Measurements from ENCODE around the gene MXD3. TPM values are rescaled to one million over a fixed set of nuclear protein-coding genes. Genes with fewer than 3 reads are reported as not detected.
A peak's percentile ranks its signal among the peaks of the same experiment; 100 is the strongest.

The MXD3 gene
- total and polyA plus RNA-seq, 2 donors from 2014 or later: 4.9 to 6.6 TPM

- no peak for TF ChIP-seq CTCF (IDR thresholded peaks at IDR 0.05; ENCODE audit: borderline replicate concordance, extremely low read depth, insufficient read depth)
- Histone ChIP-seq H3K4me1 (ENCODE audit: control insufficient read depth in 2 of 3, insufficient read depth in 2 of 3, low read depth in 1 of 3, low read length in 3 of 3) (peaks cover 0 to 8% (median 2%) of the 10 kb centered on the region in 3 donors), H3K4me3 (ENCODE audit: low read length in 3 of 3) (no peak overlapping the region), H3K9ac (ENCODE audit: low read length in 3 of 3) (no peak overlapping the region), H3K36me3 (ENCODE audit: control insufficient read depth in 2 of 3, insufficient read depth in 3 of 3, low read length in 3 of 3) (peaks cover 13 to 56% (median 33%) of the 10 kb centered on the region in 3 donors), H3K9me3 (ENCODE audit: control insufficient read depth in 2 of 3, insufficient read depth in 1 of 3, low read length in 3 of 3) (no peaks in the 10 kb centered on the region), H3K27ac (ENCODE audit: low read depth in 2 of 2, low read length in 2 of 2) (no peak overlapping the region), H3K27me3 (ENCODE audit: control insufficient read depth, insufficient read depth, low read length) (no peaks in the 10 kb centered on the region)
- no peak for FAIRE-seq
- intact Hi-C loops (cut with DNase I): no loop called here
- peak in 1 of 5 donors; percentile 67 for DNase-seq
Measured at GRCh38 chr5:177295924-177296323, 15.8 kb downstream of the MXD3 start.

GRCh38 chr5:177294632-177295031 is 17.1 kb downstream of the MXD3 start:
- Histone ChIP-seq H3K27ac (ENCODE audit: low read depth in 2 of 2, low read length in 2 of 2) (no peak overlapping the region), H3K4me3 (ENCODE audit: low read length in 3 of 3) (no peak overlapping the region), H3K9ac (ENCODE audit: low read length in 3 of 3) (no peak overlapping the region), H3K36me3 (ENCODE audit: control insufficient read depth in 2 of 3, insufficient read depth in 3 of 3, low read length in 3 of 3) (peaks cover 16 to 56% (median 37%) of the 10 kb centered on the region in 3 donors), H3K4me1 (ENCODE audit: control insufficient read depth in 2 of 3, insufficient read depth in 2 of 3, low read depth in 1 of 3, low read length in 3 of 3) (peaks cover 0 to 4% (median 0%) of the 10 kb centered on the region in 3 donors), H3K27me3 (ENCODE audit: control insufficient read depth, insufficient read depth, low read length) (no peaks in the 10 kb centered on the region), H3K9me3 (ENCODE audit: control insufficient read depth in 2 of 3, insufficient read depth in 1 of 3, low read length in 3 of 3) (no peaks in the 10 kb centered on the region)
- no peak for TF ChIP-seq CTCF (IDR thresholded peaks at IDR 0.05; ENCODE audit: borderline replicate concordance, extremely low read depth, insufficient read depth)
- no peak for DNase-seq
- no peak for FAIRE-seq
- intact Hi-C loops (cut with DNase I): no loop called here

GRCh38 chr5:177293819-177294581 is 17.7 kb downstream of the MXD3 start:
- Histone ChIP-seq H3K27me3 (ENCODE audit: control insufficient read depth, insufficient read depth, low read length) (no peaks in the 10 kb centered on the region), H3K27ac (ENCODE audit: low read depth in 2 of 2, low read length in 2 of 2) (no peak overlapping the region), H3K9me3 (ENCODE audit: control insufficient read depth in 2 of 3, insufficient read depth in 1 of 3, low read length in 3 of 3) (no peaks in the 10 kb centered on the region), H3K4me1 (ENCODE audit: control insufficient read depth in 2 of 3, insufficient read depth in 2 of 3, low read depth in 1 of 3, low read length in 3 of 3) (peaks cover 0 to 4% (median 0%) of the 10 kb centered on the region in 3 donors), H3K4me3 (ENCODE audit: low read length in 3 of 3) (no peak overlapping the region), H3K36me3 (ENCODE audit: control insufficient read depth in 2 of 3, insufficient read depth in 3 of 3, low read length in 3 of 3) (peaks cover 16 to 56% (median 39%) of the 10 kb centered on the region in 3 donors), H3K9ac (ENCODE audit: low read length in 3 of 3) (no peak overlapping the region)
- no peak for DNase-seq
- intact Hi-C loops (cut with DNase I): no loop called here
- TF ChIP-seq CTCF (IDR thresholded peaks at IDR 0.05; ENCODE audit: borderline replicate concordance, extremely low read depth, insufficient read depth): no peak
- no peak for FAIRE-seq
